GM19043 (cell line): ENCODE results near the gene LIG1.

Source experiments
- ATAC-seq: cut with Tn5 transposase; IDR thresholded peaks from one replicate; pipeline ENCODE4 v1.9.1; 2021; ENCODE audit warnings: low read depth; ENCODE audit not compliant: unreplicated experiment

The LIG1 gene

GRCh38 chr19:48183356-48183755 lies 13.2 kb upstream of the LIG1 start:
- no peak for ATAC-seq

GRCh38 chr19:48182434-48182833 lies 12.3 kb upstream of the LIG1 start:
- ATAC-seq: no peak

- ATAC-seq: no peak
These were observed 11.4 kb upstream of the LIG1 start for GRCh38 chr19:48181505-48181904.

- ATAC-seq: no peak
These were observed 6.1 kb upstream of the LIG1 start for GRCh38 chr19:48176226-48176625.

- no peak for ATAC-seq
These were observed 5.4 kb upstream of the LIG1 start for GRCh38 chr19:48175578-48175977.

GRCh38 chr19:48174445-48175030 lies 4.4 kb upstream of the LIG1 start:
- ATAC-seq: no peak

- no peak for ATAC-seq
These were observed 1.6 kb upstream of the LIG1 start for GRCh38 chr19:48171710-48172109.

- no peak for ATAC-seq
These were observed 738 bp upstream of the LIG1 start for GRCh38 chr19:48170817-48171347.

- ATAC-seq: no peak
These were observed 586 bp downstream of the LIG1 start for GRCh38 chr19:48169578-48169938.

- ATAC-seq: no peak
These were observed 1.5 kb downstream of the LIG1 start for GRCh38 chr19:48168689-48169088.

GRCh38 chr19:48158210-48158790 lies 11.8 kb downstream of the LIG1 start:
- ATAC-seq: no peak

GRCh38 chr19:48154003-48154402 lies 16.1 kb downstream of the LIG1 start:
- no peak for ATAC-seq

GRCh38 chr19:48152551-48152950 lies 17.6 kb downstream of the LIG1 start:
- no peak for ATAC-seq

GRCh38 chr19:48149430-48149829 lies 20.7 kb downstream of the LIG1 start:
- ATAC-seq: no peak

- ATAC-seq: no peak
These were observed 21.6 kb downstream of the LIG1 start for GRCh38 chr19:48148576-48148975.

- ATAC-seq: no peak
These were observed 22.5 kb downstream of the LIG1 start for GRCh38 chr19:48147597-48148175.

GRCh38 chr19:48139053-48139452 lies 31.1 kb downstream of the LIG1 start:
- ATAC-seq: no peak

GRCh38 chr19:48137411-48137810 lies 32.7 kb downstream of the LIG1 start:
- no peak for ATAC-seq

- no peak for ATAC-seq
These were observed 33.6 kb downstream of the LIG1 start for GRCh38 chr19:48136547-48136946.

GRCh38 chr19:48135411-48135810 lies 34.7 kb downstream of the LIG1 start:
- no peak for ATAC-seq

- ATAC-seq: no peak
These were observed 37.0 kb downstream of the LIG1 start for GRCh38 chr19:48133094-48133493.

GRCh38 chr19:48127561-48127960 lies 42.6 kb downstream of the LIG1 start:
- ATAC-seq: no peak
